ENCODE measurements around the gene BMPR2. TPM values are rescaled to one million over a fixed set of nuclear protein-coding genes. Genes with fewer than 3 reads are reported as not detected.
A peak's percentile ranks its signal among the peaks of the same experiment; 100 is the strongest.

The BMPR2 gene
- total and polyA plus RNA-seq, 2 experiments from 2014 or later: 12.5 to 42.2 TPM

GRCh38 chr2:202488671-202489070 lies 112.5 kb downstream of the BMPR2 start:
- Histone ChIP-seq H3K9me2 (replicated peaks; ENCODE audit: insufficient read depth) (no peaks in the 10 kb centered on the region), H3K4me1 (ENCODE audit: insufficient read depth) (peaks cover 3% of the 10 kb centered on the region), H3K9me3 (ENCODE audit: low read depth) (no peaks in the 10 kb centered on the region), H3K4me3 (no peak overlapping the region), H3K27ac (no peak overlapping the region), H3K36me3 (replicated peaks; ENCODE audit: insufficient read depth, low read depth) (no peaks in the 10 kb centered on the region), H4K20me1 (ENCODE audit: insufficient read depth, poor library complexity, severe bottlenecking) (no peaks in the 10 kb centered on the region), H3K27me3 (no peaks in the 10 kb centered on the region), H2AFZ (no peak overlapping the region), H3K4me2 (no peak overlapping the region), H3K79me2 (peaks cover 12% of the 10 kb centered on the region)
- TF ChIP-seq EZH2 (IDR thresholded peaks at IDR 0.05; ENCODE audit: borderline replicate concordance): no peak
- no peak for TF ChIP-seq CTCF (IDR thresholded peaks at IDR 0.05; ENCODE audit: poor library complexity)
- no peak for TF ChIP-seq EZH2phosphoT487 (IDR thresholded peaks at IDR 0.05; ENCODE audit: low read depth, severe bottlenecking, unreplicated experiment)
- 95% methylated on average over 3 of the region's 3 CpGs for WGBS (ENCODE audit: low lambda C conversion rate, missing lambda C conversion rate)
- DNase-seq (ENCODE audit: low spot score): no peak

- Histone ChIP-seq H3K4me2 (no peak overlapping the region), H3K27me3 (no peaks in the 10 kb centered on the region), H3K79me2 (peaks cover 16% of the 10 kb centered on the region), H3K27ac (no peak overlapping the region), H4K20me1 (ENCODE audit: insufficient read depth, poor library complexity, severe bottlenecking) (no peaks in the 10 kb centered on the region), H3K4me1 (ENCODE audit: insufficient read depth) (peaks cover 8% of the 10 kb centered on the region), H3K4me3 (no peak overlapping the region), H3K9me2 (replicated peaks; ENCODE audit: insufficient read depth) (no peaks in the 10 kb centered on the region), H3K36me3 (replicated peaks; ENCODE audit: insufficient read depth, low read depth) (no peaks in the 10 kb centered on the region), H3K9me3 (ENCODE audit: low read depth) (no peaks in the 10 kb centered on the region), H2AFZ (no peak overlapping the region)
- no peak for TF ChIP-seq CTCF (IDR thresholded peaks at IDR 0.05; ENCODE audit: poor library complexity)
- no peak for DNase-seq (ENCODE audit: low spot score)
These were observed 114.4 kb downstream of the BMPR2 start for GRCh38 chr2:202490479-202490878.

- Histone ChIP-seq H3K27ac (no peak overlapping the region), H3K4me2 (no peak overlapping the region), H2AFZ (no peak overlapping the region), H3K9me2 (replicated peaks; ENCODE audit: insufficient read depth) (no peaks in the 10 kb centered on the region), H3K4me3 (no peak overlapping the region), H4K20me1 (ENCODE audit: insufficient read depth, poor library complexity, severe bottlenecking) (no peaks in the 10 kb centered on the region), H3K36me3 (replicated peaks; ENCODE audit: insufficient read depth, low read depth) (no peaks in the 10 kb centered on the region), H3K79me2 (peaks cover 22% of the 10 kb centered on the region), H3K4me1 (ENCODE audit: insufficient read depth) (peaks cover 8% of the 10 kb centered on the region), H3K9me3 (ENCODE audit: low read depth) (no peaks in the 10 kb centered on the region), H3K27me3 (no peaks in the 10 kb centered on the region)
- 96% methylated on average over 4 of the region's 4 CpGs for WGBS (ENCODE audit: low lambda C conversion rate, missing lambda C conversion rate)
- TF ChIP-seq CTCF (IDR thresholded peaks at IDR 0.05; ENCODE audit: poor library complexity) (peak; percentile 5), EZH2 (IDR thresholded peaks at IDR 0.05; ENCODE audit: borderline replicate concordance) (no peak), EZH2phosphoT487 (IDR thresholded peaks at IDR 0.05; ENCODE audit: low read depth, severe bottlenecking, unreplicated experiment) (no peak)
- DNase-seq (ENCODE audit: low spot score): no peak
These were observed 115.4 kb downstream of the BMPR2 start for GRCh38 chr2:202491514-202491913.

Data from hepatocyte (in vitro differentiated cells).